HepG2 (cell line): ENCODE data around the gene UNC5B. TPM values are rescaled to one million over a fixed set of nuclear protein-coding genes. Genes with fewer than 3 reads are reported as not detected.

Experiments
- ATAC-seq: fragments of 200-7000 bp; cut with Tn5 transposase; 3 replicates; pipeline ENCODE4 v1.9.1; 2020; ENCODE audit warnings: mild to moderate bottlenecking, moderate library complexity
- BruUV-seq: library from RNA; stranded (reverse); fragments of 400-500 nt; replicated peaks from 2 replicates; lab custom pipeline; 2021; lab: Mats Ljungman, UMichigan
- CTCF ChIA-PET: fragments of 300-600 bp; formaldehyde crosslinking; extraction: SDS; loops from one replicate; lab custom pipeline; 2021; ENCODE audit warnings: low total read pairs, inconsistent platforms, low intra/inter-chr PET ratio; lab: Yijun Ruan, JAX
- POLR2A ChIA-PET: fragments of 350-600 bp; sonication (Branson Sonifier 250); formaldehyde crosslinking; loops from one replicate; lab custom pipeline; 2020; ENCODE audit warnings: antibody characterized with exemption, inconsistent platforms; lab: Yijun Ruan, JAX
- DNase-seq: peaks from one replicate; pipeline ENCODE4 v3.0.0-alpha.2; 2015; ENCODE audit warnings: low spot score
- FAIRE-seq: peaks from 3 replicates; lab custom pipeline; 2011; peaks lifted over from hg19 to GRCh38; lab: Jason Lieb, UNC
- H2AFZ ChIP-seq: one replicate; pipeline ENCODE4 v1.6.1; 2011; ENCODE audit warnings: low read length, inconsistent platforms
- H3K27ac ChIP-seq: fragments of 300-600 bp; 3 replicates; pipeline ENCODE4 v1.8.0; 2011; ENCODE audit warnings: mixed run types, mild to moderate bottlenecking, mixed read lengths, low read length, inconsistent platforms; ENCODE audit not compliant: insufficient read depth; ENCODE audit errors: extremely low read length
- H3K27me3 ChIP-seq, 2 experiments: fragments of 200-600 bp in 1 of 2; 2 replicates in 1 of 2; 3 replicates in 1 of 2; pipeline versions ENCODE4 v1.6.0 to v1.8.0; 2011; ENCODE audit warnings: low read length in 2 of 2, mild to moderate bottlenecking in 2 of 2, moderate library complexity in 2 of 2, inconsistent platforms in 1 of 2; ENCODE audit not compliant: insufficient read depth in 2 of 2, control insufficient read depth in 1 of 2
- H3K36me3 ChIP-seq, 2 experiments: fragments of 200-600 bp in 1 of 2; replicated peaks in 1 of 2; 2 replicates in 1 of 2; 3 replicates in 1 of 2; pipeline versions ENCODE4 v1.5.1 to v1.8.0; 2011; ENCODE audit warnings: low read length in 2 of 2, inconsistent platforms in 1 of 2; ENCODE audit not compliant: insufficient read depth in 2 of 2, control insufficient read depth in 1 of 2
- H3K4me1 ChIP-seq: 2 replicates; pipeline ENCODE4 v1.5.1; 2012; ENCODE audit warnings: low read length, inconsistent platforms; ENCODE audit not compliant: insufficient read depth
- H3K4me2 ChIP-seq: 2 replicates; pipeline ENCODE4 v1.6.0; 2011; ENCODE audit warnings: low read depth, low read length, inconsistent platforms
- H3K4me3 ChIP-seq, 3 experiments: fragments of 200-600 bp in 1 of 3; sonication (generic), shearing (Covaris generic) in 1 of 3; replicated peaks in 1 of 3; 2 replicates each; pipeline ENCODE4 v1.5.1; 2011 to 2016; ENCODE audit warnings: low read length in 3 of 3, inconsistent platforms in 2 of 3, low read depth in 2 of 3, mild to moderate bottlenecking in 2 of 3, control low read depth in 1 of 3, mixed read lengths in 1 of 3; ENCODE audit not compliant: insufficient read depth in 1 of 3
- H3K79me2 ChIP-seq: one replicate; pipeline ENCODE4 v1.6.1; 2011; ENCODE audit warnings: low read length, inconsistent platforms; ENCODE audit not compliant: insufficient read depth
- H3K9ac ChIP-seq: 2 replicates; pipeline ENCODE4 v1.6.0; 2011; ENCODE audit warnings: mild to moderate bottlenecking, low read depth, low read length, inconsistent platforms; ENCODE audit not compliant: insufficient read depth
- H3K9me3 ChIP-seq: 2 replicates; pipeline ENCODE4 v1.5.1; 2012; ENCODE audit warnings: mild to moderate bottlenecking, low read length
- H4K20me1 ChIP-seq: 2 replicates; pipeline ENCODE4 v1.6.0; 2011; ENCODE audit warnings: inconsistent platforms, mild to moderate bottlenecking, low read length, moderate library complexity; ENCODE audit not compliant: insufficient read depth
- AHR ChIP-seq: IDR thresholded peaks from 2 replicates; pipeline ENCODE4 v1.6.1; 2018; ENCODE audit warnings: missing genetic modification reagents, missing compliant biosample characterization
- ARNTL ChIP-seq: sonication (generic); formaldehyde crosslinking; IDR thresholded peaks from 2 replicates; pipeline ENCODE4 v1.4.0; 2020; ENCODE audit warnings: mild to moderate bottlenecking, missing genetic modification reagents
- CBX5 ChIP-seq: sonication (generic); formaldehyde crosslinking; IDR thresholded peaks from 2 replicates; pipeline ENCODE4 v1.4.0; 2020; ENCODE audit warnings: missing genetic modification reagents, borderline replicate concordance
- FLYWCH1 ChIP-seq: sonication (generic); formaldehyde crosslinking; IDR thresholded peaks from 2 replicates; pipeline ENCODE4 v1.8.1; 2023; ENCODE audit warnings: mild to moderate bottlenecking, missing genetic modification reagents
- MTF1 ChIP-seq: sonication (generic); formaldehyde crosslinking; IDR thresholded peaks from 2 replicates; pipeline ENCODE4 v1.5.0; 2020; ENCODE audit warnings: missing genetic modification reagents
- NFE2 ChIP-seq: sonication (generic); formaldehyde crosslinking; IDR thresholded peaks from 2 replicates; pipeline ENCODE4 v1.4.0; 2020; ENCODE audit warnings: missing genetic modification reagents
- PCBP2 ChIP-seq: fragments of 200-400 bp; formaldehyde crosslinking; optimal IDR thresholded peaks from 2 replicates; pipeline ENCODE3; 2018; ENCODE audit warnings: low read length, low read depth; ENCODE audit not compliant: poor library complexity, severe bottlenecking
- RCOR2 ChIP-seq: IDR thresholded peaks from 2 replicates; pipeline ENCODE4 v1.6.1; 2016; ENCODE audit warnings: missing biosample characterization, missing genetic modification reagents
- ZC3H4 ChIP-seq: sonication (generic); formaldehyde crosslinking; IDR thresholded peaks from 2 replicates; pipeline ENCODE4 v1.4.0; 2020; ENCODE audit warnings: missing genetic modification reagents, borderline replicate concordance
- ZNF670 ChIP-seq: sonication (generic); formaldehyde crosslinking; IDR thresholded peaks from 2 replicates; pipeline ENCODE4 v1.8.0; 2022; ENCODE audit warnings: mild to moderate bottlenecking, missing genetic modification reagents, borderline replicate concordance
- WGBS: methylation state at CpG from one replicate; pipeline ENCODE4 v1.1.6; 2017; ENCODE audit warnings: low lambda C conversion rate; 5-methylcytosine and 5-hydroxymethylcytosine counted together
- in situ Hi-C: cut with HindIII; loops from 2 replicates; pipeline ENCODE4 v1.10.0; 2017; ENCODE audit warnings: low pct_unique_long_range_greater_than_20kb; ENCODE audit not compliant: extremely low pct_ligation_motif_present
- intact Hi-C: fragments of 100-400 bp; cut with micrococcal nuclease; formaldehyde crosslinking; loops from one replicate; pipeline ENCODE4 v1.10.0; 2022; ENCODE audit not compliant: unreplicated experiment
- polyA plus RNA-seq, 8 experiments: library from polyadenylated mRNA; depleted of rRNA in 3 of 8; stranded (reverse) in 7 of 8; unstranded in 1 of 8; fragments of >200 nt; fragmentation: Illumina TruSeq in 4 of 8; extraction: Trizol in 4 of 8; gene quantifications; 2 replicates each; pipeline versions ENCODE4 v1.2.1 to v1.2.3, GENCODE V29; 2011 to 2016; ENCODE audit warnings: low read depth in 4 of 8, missing spikeins in 1 of 8, mixed read lengths in 1 of 8; ENCODE audit not compliant: insufficient read depth in 1 of 8
- total RNA-seq, 5 experiments: library from RNA; depleted of rRNA; stranded (reverse); fragments of >200 nt; fragmentation: Illumina TruSeq; extraction: Trizol; gene quantifications; 2 replicates each; pipeline ENCODE4 v1.2.3, GENCODE V29; 2016; ENCODE audit warnings: low read depth in 1 of 5
- TF ChIP-seq, protein P1 (sequence below): sonication (generic); formaldehyde crosslinking; IDR thresholded peaks from 2 replicates; pipeline ENCODE4 v1.4.0; 2020; ENCODE audit warnings: mild to moderate bottlenecking, missing genetic modification reagents
- TF ChIP-seq, protein P2 (sequence below): sonication (generic); formaldehyde crosslinking; IDR thresholded peaks from 2 replicates; pipeline ENCODE4 v1.4.0; 2020; ENCODE audit warnings: missing genetic modification reagents
- TF ChIP-seq, protein P3 (sequence below): sonication (generic); formaldehyde crosslinking; IDR thresholded peaks from 2 replicates; pipeline ENCODE4 v1.4.0; 2020; ENCODE audit warnings: missing genetic modification reagents, borderline replicate concordance
- TF ChIP-seq, protein P4 (sequence below): sonication (generic); formaldehyde crosslinking; IDR thresholded peaks from 2 replicates; pipeline ENCODE4 v1.4.0; 2020; ENCODE audit warnings: missing genetic modification reagents, low read depth, mild to moderate bottlenecking, borderline replicate concordance
- TF ChIP-seq, protein P5 (sequence below): fragments of 450-650 bp; IDR thresholded peaks from 2 replicates; pipeline ENCODE4 v1.6.1; 2016

Gene UNC5B
- total and polyA plus RNA-seq, 2 of the 13 experiments (the other 11 are each of a cell fraction or from before 2014, with no cell fraction given) = 0.07 TPM

DNA sequence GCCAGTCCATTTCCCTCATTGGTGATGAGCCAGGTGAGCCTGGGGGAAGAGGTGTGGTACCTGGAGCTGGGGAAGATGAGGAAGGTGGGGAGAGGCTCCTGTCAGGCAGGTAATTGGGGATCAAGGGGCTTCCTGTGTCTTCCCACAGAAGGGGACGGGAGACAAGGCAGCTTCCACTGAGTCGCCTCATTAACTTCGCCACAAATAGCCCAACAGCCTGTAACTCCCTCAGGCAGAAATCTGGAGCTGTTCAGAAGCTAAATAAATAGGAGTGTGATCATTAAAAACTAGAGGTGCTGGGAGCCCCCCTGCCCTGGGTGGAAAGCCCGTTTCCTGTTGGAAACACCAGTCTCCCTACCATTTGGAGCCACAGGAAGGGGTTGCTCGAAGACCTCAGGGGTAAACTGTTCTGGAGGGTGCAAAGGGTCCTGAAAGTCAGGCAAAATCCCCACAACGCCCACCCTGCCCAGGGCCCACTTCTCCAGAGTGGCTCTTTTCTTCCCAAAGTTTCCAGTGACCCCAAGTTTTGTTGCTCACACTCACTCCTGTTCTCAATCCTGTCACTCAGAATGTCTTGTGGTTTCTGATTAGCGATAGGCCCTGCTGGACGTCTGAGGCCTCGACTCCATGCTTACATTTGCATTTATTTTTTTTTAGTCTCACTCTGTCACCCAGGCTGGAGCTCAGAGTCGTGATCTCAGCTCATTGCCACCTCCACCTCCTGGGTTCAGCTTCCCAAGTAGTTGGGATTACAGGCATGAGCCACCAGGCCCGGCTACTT lies 25.7 kb downstream of the UNC5B start:
- POLR2A ChIA-PET = no interaction called here
- TF ChIP-seq FLYWCH1 (CRISPR knock-in tag) = no peak
- TF ChIP-seq, protein P1, sequence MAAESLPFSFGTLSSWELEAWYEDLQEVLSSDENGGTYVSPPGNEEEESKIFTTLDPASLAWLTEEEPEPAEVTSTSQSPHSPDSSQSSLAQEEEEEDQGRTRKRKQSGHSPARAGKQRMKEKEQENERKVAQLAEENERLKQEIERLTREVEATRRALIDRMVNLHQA (CRISPR knock-in tag) = no peak
- TF ChIP-seq ZNF670 (CRISPR knock-in tag) = no peak
- TF ChIP-seq, protein P2, sequence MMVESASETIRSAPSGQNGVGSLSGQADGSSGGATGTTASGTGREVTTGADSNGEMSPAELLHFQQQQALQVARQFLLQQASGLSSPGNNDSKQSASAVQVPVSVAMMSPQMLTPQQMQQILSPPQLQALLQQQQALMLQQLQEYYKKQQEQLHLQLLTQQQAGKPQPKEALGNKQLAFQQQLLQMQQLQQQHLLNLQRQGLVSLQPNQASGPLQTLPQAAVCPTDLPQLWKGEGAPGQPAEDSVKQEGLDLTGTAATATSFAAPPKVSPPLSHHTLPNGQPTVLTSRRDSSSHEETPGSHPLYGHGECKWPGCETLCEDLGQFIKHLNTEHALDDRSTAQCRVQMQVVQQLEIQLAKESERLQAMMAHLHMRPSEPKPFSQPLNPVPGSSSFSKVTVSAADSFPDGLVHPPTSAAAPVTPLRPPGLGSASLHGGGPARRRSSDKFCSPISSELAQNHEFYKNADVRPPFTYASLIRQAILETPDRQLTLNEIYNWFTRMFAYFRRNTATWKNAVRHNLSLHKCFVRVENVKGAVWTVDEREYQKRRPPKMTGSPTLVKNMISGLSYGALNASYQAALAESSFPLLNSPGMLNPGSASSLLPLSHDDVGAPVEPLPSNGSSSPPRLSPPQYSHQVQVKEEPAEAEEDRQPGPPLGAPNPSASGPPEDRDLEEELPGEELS (CRISPR knock-in tag) = no peak
- TF ChIP-seq, protein P3, sequence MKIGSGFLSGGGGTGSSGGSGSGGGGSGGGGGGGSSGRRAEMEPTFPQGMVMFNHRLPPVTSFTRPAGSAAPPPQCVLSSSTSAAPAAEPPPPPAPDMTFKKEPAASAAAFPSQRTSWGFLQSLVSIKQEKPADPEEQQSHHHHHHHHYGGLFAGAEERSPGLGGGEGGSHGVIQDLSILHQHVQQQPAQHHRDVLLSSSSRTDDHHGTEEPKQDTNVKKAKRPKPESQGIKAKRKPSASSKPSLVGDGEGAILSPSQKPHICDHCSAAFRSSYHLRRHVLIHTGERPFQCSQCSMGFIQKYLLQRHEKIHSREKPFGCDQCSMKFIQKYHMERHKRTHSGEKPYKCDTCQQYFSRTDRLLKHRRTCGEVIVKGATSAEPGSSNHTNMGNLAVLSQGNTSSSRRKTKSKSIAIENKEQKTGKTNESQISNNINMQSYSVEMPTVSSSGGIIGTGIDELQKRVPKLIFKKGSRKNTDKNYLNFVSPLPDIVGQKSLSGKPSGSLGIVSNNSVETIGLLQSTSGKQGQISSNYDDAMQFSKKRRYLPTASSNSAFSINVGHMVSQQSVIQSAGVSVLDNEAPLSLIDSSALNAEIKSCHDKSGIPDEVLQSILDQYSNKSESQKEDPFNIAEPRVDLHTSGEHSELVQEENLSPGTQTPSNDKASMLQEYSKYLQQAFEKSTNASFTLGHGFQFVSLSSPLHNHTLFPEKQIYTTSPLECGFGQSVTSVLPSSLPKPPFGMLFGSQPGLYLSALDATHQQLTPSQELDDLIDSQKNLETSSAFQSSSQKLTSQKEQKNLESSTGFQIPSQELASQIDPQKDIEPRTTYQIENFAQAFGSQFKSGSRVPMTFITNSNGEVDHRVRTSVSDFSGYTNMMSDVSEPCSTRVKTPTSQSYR (CRISPR knock-in tag) = no peak
- TF ChIP-seq, protein P4, sequence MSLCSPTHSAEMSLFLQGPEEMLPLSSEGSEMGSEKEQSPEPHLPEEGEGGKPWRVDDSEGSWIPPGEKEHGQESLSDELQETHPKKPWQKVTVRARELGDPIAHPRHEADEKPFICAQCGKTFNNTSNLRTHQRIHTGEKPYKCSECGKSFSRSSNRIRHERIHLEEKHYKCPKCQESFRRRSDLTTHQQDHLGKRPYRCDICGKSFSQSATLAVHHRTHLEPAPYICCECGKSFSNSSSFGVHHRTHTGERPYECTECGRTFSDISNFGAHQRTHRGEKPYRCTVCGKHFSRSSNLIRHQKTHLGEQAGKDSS = no peak
- TF ChIP-seq ZC3H4 (CRISPR knock-in tag) = no peak
- no peak for TF ChIP-seq AHR (CRISPR knock-in tag)
- no peak for TF ChIP-seq CBX5 (CRISPR knock-in tag)
- no peak for TF ChIP-seq ARNTL
- no peak for TF ChIP-seq MTF1 (CRISPR knock-in tag)
- TF ChIP-seq, protein P5, sequence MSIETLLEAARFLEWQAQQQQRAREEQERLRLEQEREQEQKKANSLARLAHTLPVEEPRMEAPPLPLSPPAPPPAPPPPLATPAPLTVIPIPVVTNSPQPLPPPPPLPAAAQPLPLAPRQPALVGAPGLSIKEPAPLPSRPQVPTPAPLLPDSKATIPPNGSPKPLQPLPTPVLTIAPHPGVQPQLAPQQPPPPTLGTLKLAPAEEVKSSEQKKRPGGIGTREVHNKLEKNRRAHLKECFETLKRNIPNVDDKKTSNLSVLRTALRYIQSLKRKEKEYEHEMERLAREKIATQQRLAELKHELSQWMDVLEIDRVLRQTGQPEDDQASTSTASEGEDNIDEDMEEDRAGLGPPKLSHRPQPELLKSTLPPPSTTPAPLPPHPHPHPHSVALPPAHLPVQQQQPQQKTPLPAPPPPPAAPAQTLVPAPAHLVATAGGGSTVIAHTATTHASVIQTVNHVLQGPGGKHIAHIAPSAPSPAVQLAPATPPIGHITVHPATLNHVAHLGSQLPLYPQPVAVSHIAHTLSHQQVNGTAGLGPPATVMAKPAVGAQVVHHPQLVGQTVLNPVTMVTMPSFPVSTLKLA = no peak
- TF ChIP-seq NFE2 (CRISPR knock-in tag) = no peak
- no peak for TF ChIP-seq RCOR2 (CRISPR knock-in tag)
- no peak for TF ChIP-seq PCBP2

More for the DNA sequence above, 25.7 kb downstream of the UNC5B start:
- ATAC-seq (no peak), DNase-seq (no peak), FAIRE-seq (no peak)
- BruUV-seq = no TSS peak
- Histone ChIP-seq H3K9ac (no peak overlapping the region), H3K36me3 (no peaks in the 10 kb centered on the region), H3K79me2 (no peaks in the 10 kb centered on the region), H3K27ac (no peak overlapping the region), H3K9me3 (no peaks in the 10 kb centered on the region), H4K20me1 (peaks cover 3% of the 10 kb centered on the region; the same call in 1 of the 2 replicates), H3K4me2 (no peak overlapping the region), H3K4me1 (no peaks in the 10 kb centered on the region), H3K27me3 (peaks cover 7 to 53% of the 10 kb centered on the region in 2 experiments; a peak in 3 of 5 replicates), H2AFZ (no peak overlapping the region), H3K4me3 (no peak overlapping the region)
- 29% methylated on average over 9 of the region's 11 CpGs for WGBS
- in situ Hi-C loops (no loop called here), intact Hi-C loops (no loop called here)
- CTCF ChIA-PET = no interaction called here
